H1 (cell line): ENCODE measurements around the gene TMA7. TPM values are rescaled to one million over a fixed set of nuclear protein-coding genes. Genes with fewer than 3 reads are reported as not detected.

Source experiments
- CTCF ChIA-PET: fragments of 300-600 bp; sonication (Branson Sonifier 250); formaldehyde crosslinking; loops from one replicate; lab custom pipeline; 2021; ENCODE audit not compliant: partially characterized antibody; lab: Charles Lee
- POLR2A ChIA-PET: fragments of 300-600 bp; sonication (Branson Sonifier 250); formaldehyde crosslinking; loops from one replicate; lab custom pipeline; 2021; ENCODE audit warnings: inconsistent platforms; ENCODE audit not compliant: partially characterized antibody; lab: Charles Lee
- DNase-seq, 2 experiments: peaks; one replicate each; pipeline versions ENCODE4 v3.0.0 to v3.0.0-alpha.2; 2010 to 2022; ENCODE audit warnings: low spot score in 2 of 2, low read depth in 1 of 2, mixed read lengths in 1 of 2
- FAIRE-seq: peaks from 2 replicates; lab custom pipeline; 2011; peaks lifted over from hg19 to GRCh38; lab: Jason Lieb, UNC
- H2AFZ ChIP-seq: 2 replicates; pipeline ENCODE4 v1.8.1; 2012; ENCODE audit warnings: low read length, inconsistent platforms
- H2AK5ac ChIP-seq: 2 replicates; pipeline ENCODE4 v1.6.1; 2013; ENCODE audit warnings: low read depth, low read length
- H2BK120ac ChIP-seq: replicated peaks from 2 replicates; pipeline ENCODE3; 2013; ENCODE audit warnings: low read depth, low read length, inconsistent platforms
- H2BK12ac ChIP-seq: 2 replicates; pipeline ENCODE4 v1.6.1; 2013; ENCODE audit warnings: low read depth, low read length
- H2BK15ac ChIP-seq: 2 replicates; pipeline ENCODE4 v1.6.1; 2013; ENCODE audit warnings: low read length
- H2BK20ac ChIP-seq: 2 replicates; pipeline ENCODE4 v1.6.1; 2013; ENCODE audit warnings: low read length
- H2BK5ac ChIP-seq: 2 replicates; pipeline ENCODE4 v1.6.1; 2013; ENCODE audit warnings: low read depth, low read length
- H3K14ac ChIP-seq: 2 replicates; pipeline ENCODE4 v1.6.1; 2013; ENCODE audit warnings: inconsistent platforms; ENCODE audit not compliant: insufficient read length
- H3K18ac ChIP-seq: 2 replicates; pipeline ENCODE4 v1.6.1; 2013; ENCODE audit warnings: low read length; ENCODE audit errors: extremely low read depth
- H3K23ac ChIP-seq: 2 replicates; pipeline ENCODE4 v1.6.1; 2013; ENCODE audit warnings: inconsistent platforms; ENCODE audit not compliant: insufficient read length
- H3K23me2 ChIP-seq: 2 replicates; pipeline ENCODE4 v1.6.1; 2013; ENCODE audit warnings: low read depth, low read length
- H3K27ac ChIP-seq: 2 replicates; pipeline ENCODE4 v1.6.1; 2011; ENCODE audit warnings: low read depth, low read length, inconsistent platforms
- H3K27me3 ChIP-seq, 4 experiments: replicated peaks in 1 of 4; 1 replicate in 1 of 4; 2 replicates in 3 of 4; pipeline versions ENCODE4 v1.6.1 to v1.8.1; 2011 to 2013; ENCODE audit warnings: low read length in 3 of 4, mild to moderate bottlenecking in 3 of 4, inconsistent platforms in 2 of 4, mixed read lengths in 2 of 4, moderate library complexity in 1 of 4; ENCODE audit not compliant: control insufficient read depth in 3 of 4, insufficient read depth in 3 of 4; ENCODE audit errors: extremely low read depth in 1 of 4
- H3K36me3 ChIP-seq, 4 experiments: 2 replicates each; pipeline versions ENCODE4 v1.6.1 to v1.8.1; 2011 to 2013; ENCODE audit warnings: mild to moderate bottlenecking in 4 of 4, low read length in 3 of 4, moderate library complexity in 2 of 4, control low read depth in 1 of 4, inconsistent platforms in 1 of 4; ENCODE audit not compliant: insufficient read depth in 4 of 4, control insufficient read depth in 2 of 4
- H3K4ac ChIP-seq: replicated peaks from 2 replicates; pipeline ENCODE3; 2013; ENCODE audit warnings: low read length, low read depth, mixed read lengths, inconsistent platforms; ENCODE audit not compliant: insufficient read length
- H3K4me1 ChIP-seq, 4 experiments: replicated peaks in 1 of 4; 1 replicate in 1 of 4; 2 replicates in 3 of 4; pipeline versions ENCODE4 v1.6.1 to v1.8.1; 2011 to 2013; ENCODE audit warnings: low read length in 3 of 4, inconsistent platforms in 2 of 4, mixed read lengths in 1 of 4; ENCODE audit not compliant: insufficient read depth in 4 of 4, control insufficient read depth in 3 of 4
- H3K4me2 ChIP-seq, 2 experiments: 2 replicates each; pipeline versions ENCODE4 v1.6.1 to v1.8.1; 2011 to 2013; ENCODE audit warnings: low read depth in 2 of 2, low read length in 2 of 2, control low read depth in 1 of 2, inconsistent platforms in 1 of 2, mild to moderate bottlenecking in 1 of 2; ENCODE audit not compliant: insufficient read depth in 1 of 2
- H3K4me3 ChIP-seq, 4 experiments: fragments of 200-600, 300-600 bp in 1 of 4; sonication (generic), shearing (Covaris generic), sonication (Bioruptor Twin) in 1 of 4; 2 replicates each; pipeline versions ENCODE4 v1.5.1 to v1.8.1; 2011 to 2016; ENCODE audit warnings: low read length in 4 of 4, low read depth in 3 of 4, control low read depth in 2 of 4, inconsistent platforms in 2 of 4, mild to moderate bottlenecking in 2 of 4, mixed read lengths in 1 of 4, moderate library complexity in 1 of 4; ENCODE audit not compliant: insufficient read depth in 2 of 4; ENCODE audit errors: extremely low read depth in 1 of 4
- H3K56ac ChIP-seq: replicated peaks from 2 replicates; pipeline ENCODE3; 2013; ENCODE audit warnings: low read depth, mild to moderate bottlenecking, mixed read lengths, low read length, inconsistent platforms; ENCODE audit not compliant: insufficient read length
- H3K79me1 ChIP-seq: 2 replicates; pipeline ENCODE4 v1.6.1; 2013; ENCODE audit warnings: low read depth, low read length, control low read depth
- H3K79me2 ChIP-seq, 2 experiments: 2 replicates each; pipeline versions ENCODE4 v1.6.1 to v1.8.1; 2012 to 2013; ENCODE audit warnings: low read length in 2 of 2, mild to moderate bottlenecking in 2 of 2, inconsistent platforms in 1 of 2; ENCODE audit not compliant: insufficient read depth in 2 of 2, control insufficient read depth in 1 of 2
- H3K9ac ChIP-seq, 4 experiments: replicated peaks in 1 of 4; 1 replicate in 1 of 4; 2 replicates in 3 of 4; pipeline versions ENCODE4 v1.6.1 to v1.8.1; 2011 to 2013; ENCODE audit warnings: low read depth in 3 of 4, low read length in 3 of 4, control low read depth in 2 of 4, mild to moderate bottlenecking in 2 of 4, moderate library complexity in 2 of 4, inconsistent platforms in 1 of 4; ENCODE audit errors: extremely low read depth in 1 of 4
- H3K9me3 ChIP-seq, 2 experiments: 2 replicates each; pipeline versions ENCODE4 v1.6.1 to v1.8.1; 2012 to 2013; ENCODE audit warnings: mild to moderate bottlenecking in 2 of 2, moderate library complexity in 2 of 2, control low read depth in 1 of 2, inconsistent platforms in 1 of 2, low read depth in 1 of 2, low read length in 1 of 2, mixed read lengths in 1 of 2; ENCODE audit not compliant: insufficient read depth in 2 of 2
- H4K20me1 ChIP-seq, 2 experiments: replicated peaks in 1 of 2; 2 replicates each; pipeline versions ENCODE3 to v1.8.1; 2011 to 2013; ENCODE audit warnings: inconsistent platforms in 2 of 2, low read length in 2 of 2, mild to moderate bottlenecking in 1 of 2; ENCODE audit not compliant: insufficient read depth in 2 of 2, control insufficient read depth in 1 of 2
- H4K5ac ChIP-seq: 2 replicates; pipeline ENCODE4 v1.6.1; 2013; ENCODE audit warnings: low read length, low read depth, mixed read lengths, inconsistent platforms; ENCODE audit not compliant: insufficient read length
- H4K8ac ChIP-seq: 2 replicates; pipeline ENCODE4 v1.8.0; 2013; ENCODE audit warnings: mild to moderate bottlenecking, moderate library complexity, low read length, inconsistent platforms; ENCODE audit not compliant: insufficient read depth; ENCODE audit errors: extremely low read depth
- H4K91ac ChIP-seq: replicated peaks from 2 replicates; pipeline ENCODE3; 2013; ENCODE audit warnings: low read length, mixed read lengths, inconsistent platforms; ENCODE audit not compliant: insufficient read length
- NRF1 ChIP-seq: IDR thresholded peaks from 2 replicates; pipeline ENCODE4 v1.6.1; 2011; ENCODE audit warnings: mild to moderate bottlenecking, low read depth, low read length, improper control_type of control experiment
- WGBS, 2 experiments: shearing (Covaris generic) in 1 of 2; methylation state at CpG; one replicate each; pipeline versions ENCODE4 v1.1.6 to v1.1.7; 2013 to 2015; ENCODE audit warnings: low lambda C conversion rate in 2 of 2, mixed read lengths in 2 of 2, inconsistent platforms in 1 of 2, low coverage in 1 of 2, missing lambda C conversion rate in 1 of 2; ENCODE audit not compliant: insufficient replicate concordance in 2 of 2, insufficient coverage in 1 of 2, insufficient read length in 1 of 2; ENCODE audit errors: extremely low coverage in 1 of 2, missing lambda C conversion rate in 1 of 2; 5-methylcytosine and 5-hydroxymethylcytosine counted together
- polyA plus RNA-seq, 7 experiments: library from polyadenylated mRNA; depleted of rRNA in 3 of 7; stranded (reverse) in 5 of 7; unstranded in 2 of 7; fragments of >200 nt in 5 of 7; fragments of 200-250 nt in 2 of 7; gene quantifications; 1 replicate in 5 of 7; 2 replicates in 1 of 7; 4 replicates in 1 of 7; pipeline versions ENCODE4 v1.2.1 to v1.2.3, GENCODE V29; 2011 to 2013; ENCODE audit warnings: missing spikeins in 2 of 7, mixed read lengths in 2 of 7
- total RNA-seq: library from RNA; stranded (reverse); fragmentation: NEBNext Ultra II Directional; extraction: Animal tissue kit (Norgen Biotek cat#: 25700); gene quantifications from 2 replicates; pipeline ENCODE4 v1.2.1, GENCODE V29; 2021

Gene TMA7
- total and polyA plus RNA-seq, 2 of the 8 experiments (the other 6 are each of a cell fraction or from before 2014, with no cell fraction given), result 138 to 305 TPM

GRCh38 chr3:48402281-48402732 is 37.8 kb upstream of the TMA7 start:
- no peaks in the 10 kb centered on the region for H3K27me3 ChIP-seq
- no peak overlapping the region for H2BK12ac ChIP-seq
- H3K36me3 ChIP-seq, result peaks cover 17 to 41% (median 35%) of the 10 kb centered on the region in 4 experiments
- H4K5ac ChIP-seq, result no peak overlapping the region
- H3K23me2 ChIP-seq, result 0 out of 2 replicates have a peak, but pooled peaks cover 2% of the 10 kb centered on the region
- no peak overlapping the region for H3K27ac ChIP-seq
- H3K4me3 ChIP-seq, result no peak overlapping the region
- DNase-seq (peak in 1 of 2 experiments; percentile 35), FAIRE-seq (no peak)
- H2BK120ac ChIP-seq, result no peak overlapping the region
- H3K4ac ChIP-seq, result no peak overlapping the region
- H2BK15ac ChIP-seq, result no peak overlapping the region
- H3K4me1 ChIP-seq, result peaks cover 0 to 7% (median 4%) of the 10 kb centered on the region in 4 experiments; a peak in 3 of 7 replicates
- TF ChIP-seq NRF1, result no peak
- no peaks in the 10 kb centered on the region for H3K9me3 ChIP-seq
- no peaks in the 10 kb centered on the region; the same call in 1 of the 2 replicates for H3K79me1 ChIP-seq
- H3K23ac ChIP-seq, result no peak overlapping the region
- ChIA-PET POLR2A (interaction anchor here (0.7 to 20.2 kb wide), 5 partner anchors 8 to 79 kb away, joined by 3 to 650 read pairs (median 3); partner anchors contain the start of genes FBXW12 and PLXNB1), CTCF (interaction anchor here (1.5 to 9.2 kb wide), 10 partner anchors 14 to 208 kb away, joined by 3 to 220 read pairs (median 22); partner anchors contain the start of gene PLXNB1)
- peaks cover 5 to 13% of the 10 kb centered on the region in 2 experiments for H4K20me1 ChIP-seq
- H2BK5ac ChIP-seq, result no peak overlapping the region
- WGBS, 2 experiments, result 82% methylated on average over 8 of the region's 8 CpGs; no CpG with 5 or more reads in 1 of the 2 experiments
- H2AFZ ChIP-seq, result no peak overlapping the region
- no peak overlapping the region for H2AK5ac ChIP-seq
- H2BK20ac ChIP-seq, result no peak overlapping the region
- no peak overlapping the region for H3K56ac ChIP-seq
- no peak overlapping the region for H4K91ac ChIP-seq
- no peak overlapping the region for H3K18ac ChIP-seq
- no peak overlapping the region for H3K14ac ChIP-seq
- no peak overlapping the region for H3K9ac ChIP-seq
- no peak overlapping the region for H3K4me2 ChIP-seq
- no peaks in the 10 kb centered on the region for H3K79me2 ChIP-seq
- no peak overlapping the region for H4K8ac ChIP-seq
